CD4-positive, alpha-beta T cell (primary cell): ENCODE results near the gene DCUN1D4. TPM values are rescaled to one million over a fixed set of nuclear protein-coding genes. Genes with fewer than 3 reads are reported as not detected.

Source experiments
- ATAC-seq: fragments of 200-7000 bp; cut with Tn5 transposase; one replicate; pipeline ENCODE4 v1.10.0; 2022; ENCODE audit warnings: mild to moderate bottlenecking; ENCODE audit not compliant: poor library complexity
- CTCF ChIA-PET: fragments of 350-600 bp; sonication (Branson Sonifier 250); formaldehyde crosslinking; loops from one replicate; lab custom pipeline; 2021; ENCODE audit warnings: antibody characterized with exemption, inconsistent platforms; lab: Charles Lee
- POLR2A ChIA-PET: fragments of 350-600 bp; sonication (Branson Sonifier 250); formaldehyde crosslinking; loops from one replicate; lab custom pipeline; 2021; ENCODE audit warnings: antibody characterized with exemption, inconsistent platforms; lab: Charles Lee
- DNase-seq, 14 experiments: peaks; one replicate each; pipeline ENCODE4 v3.0.0-alpha.2; 2013 to 2020; ENCODE audit warnings: mixed read lengths in 2 of 14
- H3K27ac ChIP-seq, 2 donors: one replicate each; pipeline versions ENCODE4 v1.5.1 to v1.7.0; 2013; ENCODE audit warnings: low read length in 2 of 2, low read depth in 1 of 2, mild to moderate bottlenecking in 1 of 2
- H3K27me3 ChIP-seq, 2 experiments: 1 replicate in 1 of 2; 2 replicates in 1 of 2; pipeline versions ENCODE4 v1.6.1 to v1.7.0; 2013; ENCODE audit warnings: low read length in 2 of 2, control low read depth in 1 of 2, mild to moderate bottlenecking in 1 of 2, moderate library complexity in 1 of 2; ENCODE audit not compliant: insufficient read depth in 2 of 2, control insufficient read depth in 1 of 2
- H3K36me3 ChIP-seq: one replicate; pipeline ENCODE4 v1.6.1; 2013; ENCODE audit warnings: low read length, control low read depth; ENCODE audit not compliant: insufficient read depth
- H3K4me1 ChIP-seq: one replicate; pipeline ENCODE4 v1.6.1; 2013; ENCODE audit warnings: low read length, control low read depth; ENCODE audit not compliant: insufficient read depth
- H3K4me3 ChIP-seq: one replicate; pipeline ENCODE4 v1.5.1; 2013; ENCODE audit warnings: mild to moderate bottlenecking, low read length, moderate library complexity
- H3K9me3 ChIP-seq, 2 experiments: 1 replicate in 1 of 2; 2 replicates in 1 of 2; pipeline versions ENCODE4 v1.6.1 to v1.7.0; 2013; ENCODE audit warnings: low read length in 2 of 2, mild to moderate bottlenecking in 2 of 2, control low read depth in 1 of 2, moderate library complexity in 1 of 2; ENCODE audit not compliant: control insufficient read depth in 1 of 2, insufficient read depth in 1 of 2
- H3K27ac Mint-ChIP-seq: one replicate; pipeline ENCODE4 v1.8.0; 2020; ENCODE audit warnings: mixed read lengths
- H3K27me3 Mint-ChIP-seq: one replicate; pipeline ENCODE4 v1.8.0; 2021; ENCODE audit warnings: mixed read lengths
- H3K36me3 Mint-ChIP-seq: one replicate; pipeline ENCODE4 v1.8.0; 2021; ENCODE audit warnings: low read depth, mixed read lengths
- H3K4me1 Mint-ChIP-seq: one replicate; pipeline ENCODE4 v1.8.0; 2021; ENCODE audit warnings: low read depth, mixed read lengths
- H3K4me3 Mint-ChIP-seq: one replicate; pipeline ENCODE4 v1.8.0; 2020; ENCODE audit warnings: mild to moderate bottlenecking, mixed read lengths
- H3K9me3 Mint-ChIP-seq: one replicate; pipeline ENCODE4 v1.8.0; 2020; ENCODE audit warnings: mixed read lengths
- CTCF ChIP-seq: fragments of 200-600 bp; IDR thresholded peaks from one replicate; pipeline ENCODE4 v1.8.0; 2022; ENCODE audit warnings: antibody characterized with exemption, mild to moderate bottlenecking
- intact Hi-C, 2 experiments: fragments of 100-400 bp; cut with DNase I in 1 of 2; cut with micrococcal nuclease in 1 of 2; formaldehyde crosslinking; loops; one replicate each; pipeline versions ENCODE4 v1.15.1 to v1.9.0; 2023 to 2025; cut with DNase I, micrococcal nuclease
- total RNA-seq, 174 experiments: library from RNA in 2 of 174; stranded (reverse) in 2 of 174; gene quantifications; one replicate each; pipeline ENCODE4 v1.2.3 and lab custom pipeline; 2021 to 2026

The DCUN1D4 gene
- total RNA-seq, 2 experiments from 2014 or later, result 36.2 to 39.9 TPM

GRCh38 chr4:51849430-51849829 is 6.5 kb downstream of the DCUN1D4 start:
- peaks cover 5% of the 10 kb centered on the region for H3K36me3 Mint-ChIP-seq
- no peaks in the 10 kb centered on the region for H3K27me3 Mint-ChIP-seq
- H3K27ac Mint-ChIP-seq, result no peak overlapping the region
- Histone ChIP-seq H3K36me3 (no peaks in the 10 kb centered on the region), H3K27me3 (no peaks in the 10 kb centered on the region), H3K4me3 (no peak overlapping the region), H3K9me3 (peaks cover 0 to 5% of the 10 kb centered on the region in 2 experiments), H3K27ac (no peak overlapping the region), H3K4me1 (peaks cover 5% of the 10 kb centered on the region)
- ChIA-PET CTCF (no interaction called here), POLR2A (no interaction called here)
- H3K4me3 Mint-ChIP-seq, result no peak overlapping the region
- ATAC-seq (no peak), DNase-seq (no peak)
- H3K9me3 Mint-ChIP-seq, result no peaks in the 10 kb centered on the region
- intact Hi-C loops, result loop anchor here in 1 of 2 experiments (10.0 kb wide), 1 partner anchor 1015 kb away; the partner anchor contains the start of gene RASL11B
- H3K4me1 Mint-ChIP-seq, result peaks cover 76% of the 10 kb centered on the region
- no peak for TF ChIP-seq CTCF

DNA sequence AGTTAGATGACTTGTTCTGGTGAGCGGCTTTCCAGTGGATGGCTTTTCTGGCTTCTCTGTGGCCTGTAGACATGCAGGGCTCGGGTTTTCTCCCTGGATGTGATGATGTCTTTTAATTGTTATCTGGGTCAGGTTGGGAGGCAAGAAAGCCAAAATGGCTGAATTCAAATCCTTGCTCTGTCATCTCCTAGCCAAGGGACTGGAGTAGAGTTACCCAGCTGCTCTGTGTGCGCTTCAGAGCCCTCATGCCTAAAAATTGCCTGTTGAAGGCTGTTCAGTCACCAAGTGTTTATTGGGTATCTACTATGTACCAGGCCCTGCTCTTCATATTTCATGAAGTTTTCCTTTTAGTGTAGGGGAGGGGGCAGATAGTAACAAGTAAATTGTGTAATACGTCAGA is 7.3 kb downstream of the DCUN1D4 start:
- intact Hi-C loops, result no loop called here
- ATAC-seq, result no peak
- Mint-ChIP-seq H3K4me1 (peaks cover 77% of the 10 kb centered on the region), H3K27ac (no peak overlapping the region), H3K4me3 (no peak overlapping the region), H3K9me3 (no peaks in the 10 kb centered on the region), H3K27me3 (no peaks in the 10 kb centered on the region), H3K36me3 (peaks cover 5% of the 10 kb centered on the region)
- ChIA-PET POLR2A (no interaction called here), CTCF (no interaction called here)
- no peak for TF ChIP-seq CTCF
- H3K36me3 ChIP-seq, result no peaks in the 10 kb centered on the region
- no peaks in the 10 kb centered on the region for H3K4me1 ChIP-seq
- H3K27me3 ChIP-seq, result no peaks in the 10 kb centered on the region
- no peak overlapping the region for H3K27ac ChIP-seq
- H3K9me3 ChIP-seq, result no peaks in the 10 kb centered on the region
- DNase-seq, result no peak
- H3K4me3 ChIP-seq, result no peak overlapping the region

GRCh38 chr4:51851090-51851936 is 8.4 kb downstream of the DCUN1D4 start:
- Mint-ChIP-seq H3K27me3 (no peaks in the 10 kb centered on the region), H3K27ac (peak overlapping the region; percentile 24), H3K9me3 (no peaks in the 10 kb centered on the region), H3K4me3 (no peak overlapping the region), H3K4me1 (peaks cover 74% of the 10 kb centered on the region), H3K36me3 (peaks cover 5% of the 10 kb centered on the region)
- CTCF ChIA-PET, result no interaction called here
- H3K9me3 ChIP-seq, result no peaks in the 10 kb centered on the region
- no peaks in the 10 kb centered on the region for H3K36me3 ChIP-seq
- intact Hi-C loops, result no loop called here
- H3K27ac ChIP-seq, result no peak overlapping the region
- ATAC-seq, result peak; percentile 43
- TF ChIP-seq CTCF, result no peak
- H3K4me3 ChIP-seq, result no peak overlapping the region
- H3K4me1 ChIP-seq, result no peaks in the 10 kb centered on the region
- no peak for DNase-seq
- no peaks in the 10 kb centered on the region for H3K27me3 ChIP-seq
- POLR2A ChIA-PET, result interaction anchor here (1.0 to 1.3 kb wide), 3 partner anchors 9 to 861 kb away, joined by 3 to 5 read pairs (median 4); partner anchors contain the start of gene DCUN1D4
